ENCODE results near the gene KCTD13. TPM values are rescaled to one million over a fixed set of nuclear protein-coding genes. Genes with fewer than 3 reads are reported as not detected.
"Not testable (repeated sequence)": the region's sequence is repeated elsewhere in the genome, so short reads cannot be mapped to it uniquely, and the experiment has no call there.

KCTD13 gene
- total RNA-seq, 1 donor from 2014 or later, result 12.5 TPM

- no peak for DNase-seq (ENCODE audit: low read depth)
These were observed 47.9 kb downstream of the KCTD13 start for GRCh38 chr16:29878172-29878571.

- DNase-seq (ENCODE audit: low read depth), result peak; percentile 59
These were observed 48.6 kb downstream of the KCTD13 start for GRCh38 chr16:29877266-29877961.

- DNase-seq (ENCODE audit: low read depth), result no peak
These were observed 49.3 kb downstream of the KCTD13 start for GRCh38 chr16:29876594-29877249.

GRCh38 chr16:29876217-29876593, 49.8 kb downstream of the KCTD13 start:
- no peak for DNase-seq (ENCODE audit: low read depth)

- DNase-seq (ENCODE audit: low read depth), result no peak
These were observed 50.8 kb downstream of the KCTD13 start for GRCh38 chr16:29875206-29875605.

GRCh38 chr16:29873319-29873718, 52.7 kb downstream of the KCTD13 start:
- DNase-seq (ENCODE audit: low read depth), result no peak

- no peak for DNase-seq (ENCODE audit: low read depth)
These were observed 54.0 kb downstream of the KCTD13 start for GRCh38 chr16:29871822-29872546.

- DNase-seq (ENCODE audit: low read depth), result not testable (repeated sequence)
These were observed 57.0 kb downstream of the KCTD13 start for GRCh38 chr16:29869067-29869466.

GRCh38 chr16:29868396-29869009, 57.5 kb downstream of the KCTD13 start:
- DNase-seq (ENCODE audit: low read depth), result no peak

GRCh38 chr16:29864205-29864604, 61.8 kb downstream of the KCTD13 start:
- no peak for DNase-seq (ENCODE audit: low read depth)

- no peak for DNase-seq (ENCODE audit: low read depth)
These were observed 62.4 kb downstream of the KCTD13 start for GRCh38 chr16:29863669-29863984.

- DNase-seq (ENCODE audit: low read depth), result peak; percentile 89
These were observed 63.0 kb downstream of the KCTD13 start, which contains the start of gene CDIPT for GRCh38 chr16:29862884-29863668. Gene CDIPT (minus strand): TSS chr16:29863226. CDS start chr16:29862857, 369 bp downstream.

- DNase-seq (ENCODE audit: low read depth), result peak; percentile 25
These were observed 63.6 kb downstream of the KCTD13 start for GRCh38 chr16:29862383-29862883.

- DNase-seq (ENCODE audit: low read depth), result no peak
These were observed 65.8 kb downstream of the KCTD13 start for GRCh38 chr16:29860218-29860617.

- no peak for DNase-seq (ENCODE audit: low read depth)
These were observed 67.1 kb downstream of the KCTD13 start for GRCh38 chr16:29858974-29859373.

- no peak for DNase-seq (ENCODE audit: low read depth)
These were observed 67.7 kb downstream of the KCTD13 start for GRCh38 chr16:29858149-29858849.

GRCh38 chr16:29857133-29857760, 68.8 kb downstream of the KCTD13 start:
- DNase-seq (ENCODE audit: low read depth), result peak; percentile 17
